HG03196 (cell line): ENCODE data around the gene EP300.

Experiments used
- ATAC-seq: cut with Tn5 transposase; IDR thresholded peaks from one replicate; pipeline ENCODE4 v1.9.1; 2021; ENCODE audit not compliant: unreplicated experiment

Gene EP300

GRCh38 chr22:41204066-41204465 is 111.7 kb downstream of the EP300 start:
- no peak for ATAC-seq

GRCh38 chr22:41204992-41205900 is 112.9 kb downstream of the EP300 start, which contains the start of gene L3MBTL2:
L3MBTL2 (plus strand) TSS chr22:41205312; CDS start chr22:41205363, 51 bp downstream.
- peak; percentile 97 for ATAC-seq

- ATAC-seq: no peak
Observed at GRCh38 chr22:41206719-41207118, 114.3 kb downstream of the EP300 start.

- no peak for ATAC-seq
Observed at GRCh38 chr22:41215409-41215808, 123.0 kb downstream of the EP300 start.

GRCh38 chr22:41215926-41216325 is 123.5 kb downstream of the EP300 start:
- no peak for ATAC-seq

GRCh38 chr22:41216984-41217383 is 124.6 kb downstream of the EP300 start:
- ATAC-seq: no peak

- no peak for ATAC-seq
Observed at GRCh38 chr22:41217553-41218157, 125.3 kb downstream of the EP300 start.

GRCh38 chr22:41222846-41223507 is 130.6 kb downstream of the EP300 start:
- no peak for ATAC-seq

GRCh38 chr22:41223535-41223934 is 131.1 kb downstream of the EP300 start:
- no peak for ATAC-seq

- ATAC-seq: no peak
Observed at GRCh38 chr22:41226723-41227655, 134.6 kb downstream of the EP300 start.

- ATAC-seq: no peak
Observed at GRCh38 chr22:41229215-41229614, 136.8 kb downstream of the EP300 start.
